ENCODE measurements around the gene PDX1.

The PDX1 gene

GRCh38 chr13:27965343-27965739 lies 45.5 kb downstream of the PDX1 start:
- Histone ChIP-seq H3K4me3 (ENCODE audit: low read depth, low read length, poor library complexity, severe bottlenecking) (no peak overlapping the region), H3K36me3 (ENCODE audit: insufficient read depth, low read length) (no peaks in the 10 kb centered on the region), H3K9me2 (ENCODE audit: low read depth, low read length) (no peaks in the 10 kb centered on the region), H3K27me3 (ENCODE audit: insufficient read depth, low read length) (no peaks in the 10 kb centered on the region), H4K20me1 (ENCODE audit: insufficient read depth, low read length) (no peaks in the 10 kb centered on the region), H3K4me2 (ENCODE audit: low read length) (no peak overlapping the region), H3F3A (ENCODE audit: insufficient read depth, low read length) (no peaks in the 10 kb centered on the region), H3K4me1 (ENCODE audit: insufficient read depth, low read length, severe bottlenecking) (no peaks in the 10 kb centered on the region), H2AFZ (ENCODE audit: low read length) (no peak overlapping the region), H3K27ac (ENCODE audit: low read depth, low read length, poor library complexity, severe bottlenecking) (no peak overlapping the region), H3K79me2 (ENCODE audit: insufficient read depth, low read length) (no peaks in the 10 kb centered on the region), H3K9me3 (ENCODE audit: low read length) (no peaks in the 10 kb centered on the region), H3K9ac (ENCODE audit: low read length) (no peak overlapping the region)
- TF ChIP-seq EZH2 (IDR thresholded peaks at IDR 0.05; ENCODE audit: borderline replicate concordance, low read length) (no peak), CTCF (IDR thresholded peaks at IDR 0.05; ENCODE audit: low read length) (no peak)

GRCh38 chr13:27965740-27966640 lies 46.2 kb downstream of the PDX1 start:
- Histone ChIP-seq H3K79me2 (ENCODE audit: insufficient read depth, low read length) (no peaks in the 10 kb centered on the region), H2AFZ (ENCODE audit: low read length) (no peak overlapping the region), H3K36me3 (ENCODE audit: insufficient read depth, low read length) (no peaks in the 10 kb centered on the region), H3K4me3 (ENCODE audit: low read depth, low read length, poor library complexity, severe bottlenecking) (no peak overlapping the region), H3K27ac (ENCODE audit: low read depth, low read length, poor library complexity, severe bottlenecking) (no peak overlapping the region), H3K9me3 (ENCODE audit: low read length) (no peaks in the 10 kb centered on the region), H3K4me2 (ENCODE audit: low read length) (no peak overlapping the region), H3K27me3 (ENCODE audit: insufficient read depth, low read length) (no peaks in the 10 kb centered on the region), H3F3A (ENCODE audit: insufficient read depth, low read length) (no peaks in the 10 kb centered on the region), H3K4me1 (ENCODE audit: insufficient read depth, low read length, severe bottlenecking) (no peaks in the 10 kb centered on the region), H3K9ac (ENCODE audit: low read length) (no peak overlapping the region), H3K9me2 (ENCODE audit: low read depth, low read length) (no peaks in the 10 kb centered on the region), H4K20me1 (ENCODE audit: insufficient read depth, low read length) (no peaks in the 10 kb centered on the region)
- TF ChIP-seq CTCF (IDR thresholded peaks at IDR 0.05; ENCODE audit: low read length) = no peak
- TF ChIP-seq EZH2 (IDR thresholded peaks at IDR 0.05; ENCODE audit: borderline replicate concordance, low read length) = no peak

GRCh38 chr13:27966641-27967202 lies 46.9 kb downstream of the PDX1 start:
- Histone ChIP-seq H3K36me3 (ENCODE audit: insufficient read depth, low read length) (no peaks in the 10 kb centered on the region), H3K79me2 (ENCODE audit: insufficient read depth, low read length) (no peaks in the 10 kb centered on the region), H3K4me1 (ENCODE audit: insufficient read depth, low read length, severe bottlenecking) (no peaks in the 10 kb centered on the region), H3K9ac (ENCODE audit: low read length) (no peak overlapping the region), H3K9me2 (ENCODE audit: low read depth, low read length) (no peaks in the 10 kb centered on the region), H3K4me2 (ENCODE audit: low read length) (no peak overlapping the region), H4K20me1 (ENCODE audit: insufficient read depth, low read length) (no peaks in the 10 kb centered on the region), H3K27ac (ENCODE audit: low read depth, low read length, poor library complexity, severe bottlenecking) (no peak overlapping the region), H2AFZ (ENCODE audit: low read length) (no peak overlapping the region), H3K4me3 (ENCODE audit: low read depth, low read length, poor library complexity, severe bottlenecking) (no peak overlapping the region), H3K27me3 (ENCODE audit: insufficient read depth, low read length) (no peaks in the 10 kb centered on the region), H3F3A (ENCODE audit: insufficient read depth, low read length) (no peaks in the 10 kb centered on the region), H3K9me3 (ENCODE audit: low read length) (no peaks in the 10 kb centered on the region)
- TF ChIP-seq CTCF (IDR thresholded peaks at IDR 0.05; ENCODE audit: low read length) (no peak), EZH2 (IDR thresholded peaks at IDR 0.05; ENCODE audit: borderline replicate concordance, low read length) (no peak)
